ENCODE data around the gene SH3PXD2A.
"Not testable (repeated sequence)": the region's sequence is repeated elsewhere in the genome, so short reads cannot be mapped to it uniquely, and the experiment has no call there.

SH3PXD2A gene

DNA sequence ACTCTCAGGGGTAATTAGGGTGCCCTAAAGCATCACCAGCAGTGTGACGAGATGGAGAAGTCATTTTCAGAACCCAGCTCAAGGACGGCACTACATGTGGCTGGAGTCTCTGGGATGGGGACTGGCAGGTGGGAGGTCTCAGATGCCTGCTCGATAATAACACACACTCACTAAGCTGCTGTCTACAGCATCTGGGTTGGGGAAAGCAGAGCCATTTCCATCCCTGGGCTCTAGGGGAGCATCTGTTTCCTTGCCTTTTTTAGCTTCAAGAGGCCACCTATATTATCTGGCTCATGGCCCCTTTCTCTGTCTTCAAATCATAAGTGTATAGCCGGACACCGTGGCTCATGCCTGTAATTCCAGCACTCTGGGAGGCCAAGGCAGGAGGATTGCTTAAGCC, 79.6 kb downstream of the SH3PXD2A start:
- DNase-seq, result no peak
- ChIA-PET POLR2A (no interaction called here), CTCF (interaction anchor here (2.6 kb wide), 1 partner anchor 11 kb away, joined by 11 read pairs; no protein-coding TSS in a partner anchor)
- Histone ChIP-seq H3K4me3 (ENCODE audit: control insufficient read depth in 1 of 7, extremely low read depth in 1 of 7, insufficient read depth in 4 of 7, low read depth in 2 of 7, low read length in 6 of 7) (no peak overlapping the region), H3K27ac (ENCODE audit: insufficient read depth in 1 of 2, low read depth in 1 of 2, low read length in 2 of 2, poor library complexity in 1 of 2, severe bottlenecking in 2 of 2) (no peak overlapping the region), H3K4me1 (ENCODE audit: control extremely low read depth in 1 of 4, control insufficient read depth in 4 of 4, insufficient read depth in 4 of 4, low read length in 3 of 4) (peaks cover 0 to 44% (median 19%) of the 10 kb centered on the region in 4 experiments), H3K36me3 (ENCODE audit: control insufficient read depth in 4 of 4, insufficient read depth in 4 of 4, low read length in 3 of 4) (no peaks in the 10 kb centered on the region), H3K27me3 (replicated peaks in 2 of 5; ENCODE audit: control insufficient read depth in 4 of 5, insufficient read depth in 5 of 5, low read length in 4 of 5) (peaks cover 0 to 7% (median 0%) of the 10 kb centered on the region in 5 experiments), H3K9me3 (ENCODE audit: control extremely low read depth in 1 of 5, control insufficient read depth in 4 of 5, insufficient read depth in 2 of 5, low read depth in 1 of 5, low read length in 4 of 5) (peaks cover 0 to 5% (median 1%) of the 10 kb centered on the region in 5 experiments)
- WGBS (ENCODE audit: insufficient coverage), result 100% methylated on average over 4 of the region's 5 CpGs

GRCh38 chr10:103772846-103773245, 82.5 kb downstream of the SH3PXD2A start:
- H3K4me1 ChIP-seq (ENCODE audit: control extremely low read depth in 1 of 4, control insufficient read depth in 4 of 4, insufficient read depth in 4 of 4, low read length in 3 of 4), result peaks cover 0 to 47% (median 12%) of the 10 kb centered on the region in 4 experiments
- not testable (repeated sequence) for H3K27me3 ChIP-seq (replicated peaks in 2 of 5; ENCODE audit: control insufficient read depth in 4 of 5, insufficient read depth in 5 of 5, low read length in 4 of 5); H3K9me3 ChIP-seq (ENCODE audit: control extremely low read depth in 1 of 5, control insufficient read depth in 4 of 5, insufficient read depth in 2 of 5, low read depth in 1 of 5, low read length in 4 of 5); H3K27ac ChIP-seq (ENCODE audit: insufficient read depth in 1 of 2, low read depth in 1 of 2, low read length in 2 of 2, poor library complexity in 1 of 2, severe bottlenecking in 2 of 2); H3K36me3 ChIP-seq (ENCODE audit: control insufficient read depth in 4 of 4, insufficient read depth in 4 of 4, low read length in 3 of 4); DNase-seq
- POLR2A ChIA-PET, result interaction anchor here (1.0 kb wide), 1 partner anchor 10 kb away, joined by 3 read pairs; no protein-coding TSS in a partner anchor
- H3K4me3 ChIP-seq (ENCODE audit: control insufficient read depth in 1 of 7, extremely low read depth in 1 of 7, insufficient read depth in 4 of 7, low read depth in 2 of 7, low read length in 6 of 7), result peak overlapping the region; percentile 16 to 80 (median 57)
- WGBS (ENCODE audit: insufficient coverage), result 84% methylated on average over 13 of the region's 13 CpGs
- CTCF ChIA-PET, result interaction anchor here (1.1 to 3.0 kb wide), 3 partner anchors 25 to 80 kb away, joined by 3 to 7 read pairs (median 5); no protein-coding TSS in a partner anchor

DNA sequence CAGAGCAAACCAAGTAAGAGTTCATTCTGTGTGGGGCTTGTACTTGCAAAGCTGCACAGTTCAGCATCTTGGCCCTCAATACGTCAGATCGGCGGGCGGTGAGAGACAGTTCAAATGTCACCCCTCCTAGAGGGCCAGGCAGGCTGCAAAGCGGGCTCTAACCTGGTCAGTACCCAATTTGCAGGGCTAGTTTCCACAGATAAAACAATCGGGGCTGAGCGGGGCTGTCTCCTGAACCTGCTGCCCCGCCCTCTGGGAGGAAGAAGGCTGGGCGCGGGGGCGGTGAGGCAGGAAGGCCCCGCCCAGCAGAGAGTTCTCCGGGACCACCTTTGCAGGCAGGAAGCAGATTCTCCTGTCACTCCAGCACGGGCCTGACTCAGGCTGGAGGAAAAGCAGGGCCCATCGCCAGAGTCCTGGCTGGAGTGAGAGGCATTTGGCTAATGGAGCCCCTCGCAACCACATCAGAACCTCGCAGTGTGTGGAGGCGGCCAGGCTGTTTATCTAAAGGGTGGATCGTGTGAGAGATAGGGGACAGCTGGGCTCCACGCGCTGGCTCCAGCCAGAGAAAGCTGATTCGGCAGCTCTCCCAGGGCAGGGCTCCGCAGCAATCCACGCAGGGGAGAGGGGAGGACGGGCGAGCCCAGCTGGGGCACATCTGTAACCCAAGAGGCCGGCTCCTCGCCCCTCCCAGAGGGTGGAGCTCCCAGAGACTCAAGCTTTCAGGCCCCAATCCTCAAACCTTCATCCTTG, 83.1 kb downstream of the SH3PXD2A start:
- DNase-seq, result peak; percentile 40 to 78 (median 64)
- 0% methylated on average over 28 of the region's 28 CpGs for WGBS (ENCODE audit: insufficient coverage)
- peak overlapping the region; percentile 16 to 80 (median 57) for H3K4me3 ChIP-seq (ENCODE audit: control insufficient read depth in 1 of 7, extremely low read depth in 1 of 7, insufficient read depth in 4 of 7, low read depth in 2 of 7, low read length in 6 of 7)
- CTCF ChIA-PET, result interaction anchor here (0.8 to 3.0 kb wide), 4 partner anchors 13 to 81 kb away, joined by 3 to 7 read pairs (median 4); no protein-coding TSS in a partner anchor
- peaks cover 0 to 5% (median 1%) of the 10 kb centered on the region in 5 experiments for H3K9me3 ChIP-seq (ENCODE audit: control extremely low read depth in 1 of 5, control insufficient read depth in 4 of 5, insufficient read depth in 2 of 5, low read depth in 1 of 5, low read length in 4 of 5)
- H3K27me3 ChIP-seq (replicated peaks in 2 of 5; ENCODE audit: control insufficient read depth in 4 of 5, insufficient read depth in 5 of 5, low read length in 4 of 5), result no peaks in the 10 kb centered on the region
- H3K36me3 ChIP-seq (ENCODE audit: control insufficient read depth in 4 of 4, insufficient read depth in 4 of 4, low read length in 3 of 4), result no peaks in the 10 kb centered on the region
- POLR2A ChIA-PET, result interaction anchor here (1.0 kb wide), 1 partner anchor 9 kb away, joined by 3 read pairs; no protein-coding TSS in a partner anchor
- H3K4me1 ChIP-seq (ENCODE audit: control extremely low read depth in 1 of 4, control insufficient read depth in 4 of 4, insufficient read depth in 4 of 4, low read length in 3 of 4), result peaks cover 0 to 51% (median 12%) of the 10 kb centered on the region in 4 experiments
- H3K27ac ChIP-seq (ENCODE audit: insufficient read depth in 1 of 2, low read depth in 1 of 2, low read length in 2 of 2, poor library complexity in 1 of 2, severe bottlenecking in 2 of 2), result no peak overlapping the region

- POLR2A ChIA-PET, result no interaction called here
- no peak for DNase-seq
- Histone ChIP-seq H3K9me3 (ENCODE audit: control extremely low read depth in 1 of 5, control insufficient read depth in 4 of 5, insufficient read depth in 2 of 5, low read depth in 1 of 5, low read length in 4 of 5) (peaks cover 0 to 5% (median 1%) of the 10 kb centered on the region in 5 experiments), H3K36me3 (ENCODE audit: control insufficient read depth in 4 of 4, insufficient read depth in 4 of 4, low read length in 3 of 4) (peaks cover 0 to 2% (median 0%) of the 10 kb centered on the region in 4 experiments), H3K4me1 (ENCODE audit: control extremely low read depth in 1 of 4, control insufficient read depth in 4 of 4, insufficient read depth in 4 of 4, low read length in 3 of 4) (peaks cover 0 to 68% (median 21%) of the 10 kb centered on the region in 4 experiments), H3K27ac (ENCODE audit: insufficient read depth in 1 of 2, low read depth in 1 of 2, low read length in 2 of 2, poor library complexity in 1 of 2, severe bottlenecking in 2 of 2) (no peak overlapping the region), H3K4me3 (ENCODE audit: control insufficient read depth in 1 of 7, extremely low read depth in 1 of 7, insufficient read depth in 4 of 7, low read depth in 2 of 7, low read length in 6 of 7) (no peak overlapping the region), H3K27me3 (replicated peaks in 2 of 5; ENCODE audit: control insufficient read depth in 4 of 5, insufficient read depth in 5 of 5, low read length in 4 of 5) (no peaks in the 10 kb centered on the region)
- WGBS (ENCODE audit: insufficient coverage), result 100% methylated on average over 2 of the region's 2 CpGs
- CTCF ChIA-PET, result interaction anchor here (0.8 to 3.0 kb wide), 3 partner anchors 11 to 57 kb away, joined by 3 to 7 read pairs (median 6); no protein-coding TSS in a partner anchor
Measured at GRCh38 chr10:103770139-103770538, 85.2 kb downstream of the SH3PXD2A start.

GRCh38 chr10:103769176-103769575, 86.2 kb downstream of the SH3PXD2A start:
- no peaks in the 10 kb centered on the region for H3K27me3 ChIP-seq (replicated peaks in 2 of 5; ENCODE audit: control insufficient read depth in 4 of 5, insufficient read depth in 5 of 5, low read length in 4 of 5)
- ChIA-PET CTCF (interaction anchor here (0.8 to 2.0 kb wide), 3 partner anchors 10 to 22 kb away, joined by 3 to 6 read pairs (median 4); no protein-coding TSS in a partner anchor), POLR2A (interaction anchor here (1.2 kb wide), 1 partner anchor 10 kb away, joined by 3 read pairs; no protein-coding TSS in a partner anchor)
- peaks cover 0 to 78% (median 24%) of the 10 kb centered on the region in 4 experiments for H3K4me1 ChIP-seq (ENCODE audit: control extremely low read depth in 1 of 4, control insufficient read depth in 4 of 4, insufficient read depth in 4 of 4, low read length in 3 of 4)
- no peaks in the 10 kb centered on the region for H3K9me3 ChIP-seq (ENCODE audit: control extremely low read depth in 1 of 5, control insufficient read depth in 4 of 5, insufficient read depth in 2 of 5, low read depth in 1 of 5, low read length in 4 of 5)
- no peak overlapping the region for H3K27ac ChIP-seq (ENCODE audit: insufficient read depth in 1 of 2, low read depth in 1 of 2, low read length in 2 of 2, poor library complexity in 1 of 2, severe bottlenecking in 2 of 2)
- peaks cover 0 to 2% (median 0%) of the 10 kb centered on the region in 4 experiments for H3K36me3 ChIP-seq (ENCODE audit: control insufficient read depth in 4 of 4, insufficient read depth in 4 of 4, low read length in 3 of 4)
- 85% methylated on average over 2 of the region's 10 CpGs for WGBS (ENCODE audit: insufficient coverage)
- DNase-seq, result no peak
- no peak overlapping the region for H3K4me3 ChIP-seq (ENCODE audit: control insufficient read depth in 1 of 7, extremely low read depth in 1 of 7, insufficient read depth in 4 of 7, low read depth in 2 of 7, low read length in 6 of 7)

GRCh38 chr10:103768345-103768744, 87.0 kb downstream of the SH3PXD2A start:
- 81% methylated on average over 11 of the region's 11 CpGs for WGBS (ENCODE audit: insufficient coverage)
- Histone ChIP-seq H3K27ac (ENCODE audit: insufficient read depth in 1 of 2, low read depth in 1 of 2, low read length in 2 of 2, poor library complexity in 1 of 2, severe bottlenecking in 2 of 2) (no peak overlapping the region), H3K4me3 (ENCODE audit: control insufficient read depth in 1 of 7, extremely low read depth in 1 of 7, insufficient read depth in 4 of 7, low read depth in 2 of 7, low read length in 6 of 7) (no peak overlapping the region), H3K4me1 (ENCODE audit: control extremely low read depth in 1 of 4, control insufficient read depth in 4 of 4, insufficient read depth in 4 of 4, low read length in 3 of 4) (peaks cover 0 to 86% (median 32%) of the 10 kb centered on the region in 4 experiments), H3K27me3 (replicated peaks in 2 of 5; ENCODE audit: control insufficient read depth in 4 of 5, insufficient read depth in 5 of 5, low read length in 4 of 5) (no peaks in the 10 kb centered on the region), H3K9me3 (ENCODE audit: control extremely low read depth in 1 of 5, control insufficient read depth in 4 of 5, insufficient read depth in 2 of 5, low read depth in 1 of 5, low read length in 4 of 5) (no peaks in the 10 kb centered on the region), H3K36me3 (ENCODE audit: control insufficient read depth in 4 of 4, insufficient read depth in 4 of 4, low read length in 3 of 4) (peaks cover 0 to 2% (median 0%) of the 10 kb centered on the region in 4 experiments)
- CTCF ChIA-PET, result interaction anchor here (1.0 to 2.0 kb wide), 3 partner anchors 9 to 87 kb away, joined by 4 to 6 read pairs (median 4); partner anchors contain the start of gene SH3PXD2A
- POLR2A ChIA-PET, result interaction anchor here (0.6 to 1.2 kb wide), 2 partner anchors 9 to 11 kb away, joined by 3 read pairs; no protein-coding TSS in a partner anchor
- no peak for DNase-seq

Data from common myeloid progenitor, CD34-positive (primary cell).